Duodenal mucosa (tissue), 2 donors: Measurements from ENCODE around the gene METAP2.
"Not testable (repeated sequence)": the region's sequence is repeated elsewhere in the genome, so short reads cannot be mapped to it uniquely, and the experiment has no call there.

Experiments
- H3K27ac ChIP-seq: one replicate; pipeline ENCODE4 v1.7.0; 2013; ENCODE audit warnings: low read depth, low read length
- H3K27me3 ChIP-seq, 2 donors: one replicate each; pipeline ENCODE4 v1.7.0; 2013; ENCODE audit warnings: low read length in 2 of 2, control low read depth in 1 of 2; ENCODE audit not compliant: insufficient read depth in 2 of 2, control insufficient read depth in 1 of 2
- H3K36me3 ChIP-seq, 2 donors: one replicate each; pipeline ENCODE4 v1.7.0; 2013; ENCODE audit warnings: low read length in 2 of 2, control low read depth in 1 of 2; ENCODE audit not compliant: insufficient read depth in 2 of 2, control insufficient read depth in 1 of 2
- H3K4me1 ChIP-seq, 2 donors: one replicate each; pipeline ENCODE4 v1.7.0; 2013; ENCODE audit warnings: low read length in 2 of 2, control low read depth in 1 of 2; ENCODE audit not compliant: insufficient read depth in 2 of 2, control insufficient read depth in 1 of 2
- H3K4me3 ChIP-seq, 2 donors: one replicate each; pipeline ENCODE4 v1.7.0; 2013; ENCODE audit warnings: low read length in 2 of 2, low read depth in 1 of 2
- H3K9ac ChIP-seq, 2 donors: one replicate each; pipeline ENCODE4 v1.7.0; 2013; ENCODE audit warnings: low read length in 2 of 2, low read depth in 1 of 2
- H3K9me3 ChIP-seq, 2 donors: one replicate each; pipeline ENCODE4 v1.7.0; 2013; ENCODE audit warnings: low read length in 2 of 2, control low read depth in 1 of 2; ENCODE audit not compliant: control insufficient read depth in 1 of 2

METAP2 gene

GRCh38 chr12:95473884-95474659, at the start of gene METAP2:
Gene METAP2 (plus strand): TSS chr12:95474152. CDS start chr12:95474180, 28 bp downstream.
- Histone ChIP-seq H3K9me3 (no peaks in the 10 kb centered on the region), H3K36me3 (peaks cover 5 to 20% of the 10 kb centered on the region in 2 donors), H3K9ac (peak within 1 kb of the TSS; percentile 95 to 98), H3K4me3 (peak within 1 kb of the TSS; percentile 99), H3K27ac (peak within 1 kb of the TSS; percentile 91), H3K4me1 (peaks cover 12 to 13% of the 10 kb centered on the region in 2 donors), H3K27me3 (no peaks in the 10 kb centered on the region)

- no peaks in the 10 kb centered on the region for H3K36me3 ChIP-seq
- H3K9me3 ChIP-seq: no peaks in the 10 kb centered on the region
- H3K4me1 ChIP-seq: no peaks in the 10 kb centered on the region
- no peak overlapping the region for H3K9ac ChIP-seq
- H3K4me3 ChIP-seq: no peak overlapping the region
- H3K27me3 ChIP-seq: peaks cover 0 to 3% of the 10 kb centered on the region in 2 donors
- no peak overlapping the region for H3K27ac ChIP-seq
Measured at GRCh38 chr12:95424271-95424994, 49.5 kb upstream of the METAP2 start.

GRCh38 chr12:95429172-95429510, 44.8 kb upstream of the METAP2 start:
- Histone ChIP-seq H3K4me3 (no peak overlapping the region), H3K27me3 (peaks cover 0 to 3% of the 10 kb centered on the region in 2 donors), H3K27ac (no peak overlapping the region), H3K36me3 (no peaks in the 10 kb centered on the region), H3K9ac (no peak overlapping the region), H3K4me1 (no peaks in the 10 kb centered on the region), H3K9me3 (no peaks in the 10 kb centered on the region)

GRCh38 chr12:95431120-95431519, 42.8 kb upstream of the METAP2 start:
- H3K9ac ChIP-seq: no peak overlapping the region
- H3K4me3 ChIP-seq: no peak overlapping the region
- H3K27ac ChIP-seq: no peak overlapping the region
- H3K4me1 ChIP-seq: no peaks in the 10 kb centered on the region
- peaks cover 0 to 3% of the 10 kb centered on the region in 2 donors for H3K27me3 ChIP-seq
- H3K9me3 ChIP-seq: no peaks in the 10 kb centered on the region
- H3K36me3 ChIP-seq: no peaks in the 10 kb centered on the region

- H3K36me3 ChIP-seq: no peaks in the 10 kb centered on the region
- H3K27ac ChIP-seq: no peak overlapping the region
- H3K9ac ChIP-seq: no peak overlapping the region
- no peaks in the 10 kb centered on the region for H3K4me1 ChIP-seq
- H3K27me3 ChIP-seq: no peaks in the 10 kb centered on the region
- H3K4me3 ChIP-seq: no peak overlapping the region
- no peaks in the 10 kb centered on the region for H3K9me3 ChIP-seq
Measured at GRCh38 chr12:95435355-95435754, 38.6 kb upstream of the METAP2 start.

GRCh38 chr12:95437565-95437964, 36.4 kb upstream of the METAP2 start:
- Histone ChIP-seq H3K4me1 (no peaks in the 10 kb centered on the region), H3K9ac (no peak overlapping the region), H3K9me3 (no peaks in the 10 kb centered on the region), H3K27ac (no peak overlapping the region), H3K36me3 (no peaks in the 10 kb centered on the region), H3K27me3 (no peaks in the 10 kb centered on the region), H3K4me3 (no peak overlapping the region)

- H3K9me3 ChIP-seq: no peaks in the 10 kb centered on the region
- H3K9ac ChIP-seq: no peak overlapping the region
- H3K27me3 ChIP-seq: no peaks in the 10 kb centered on the region
- no peaks in the 10 kb centered on the region for H3K4me1 ChIP-seq
- no peaks in the 10 kb centered on the region for H3K36me3 ChIP-seq
- no peak overlapping the region for H3K27ac ChIP-seq
- H3K4me3 ChIP-seq: no peak overlapping the region
Measured at GRCh38 chr12:95439461-95440230, 34.3 kb upstream of the METAP2 start.

- no peaks in the 10 kb centered on the region for H3K27me3 ChIP-seq
- H3K27ac ChIP-seq: no peak overlapping the region
- no peaks in the 10 kb centered on the region for H3K9me3 ChIP-seq
- H3K9ac ChIP-seq: no peak overlapping the region
- no peak overlapping the region for H3K4me3 ChIP-seq
- no peaks in the 10 kb centered on the region for H3K36me3 ChIP-seq
- no peaks in the 10 kb centered on the region for H3K4me1 ChIP-seq
Measured at GRCh38 chr12:95440401-95440800, 33.6 kb upstream of the METAP2 start.

- Histone ChIP-seq H3K36me3 (no peaks in the 10 kb centered on the region), H3K9ac (no peak overlapping the region)
Measured at GRCh38 chr12:95443459-95443858, 30.5 kb upstream of the METAP2 start.

GRCh38 chr12:95445099-95445498, 28.9 kb upstream of the METAP2 start:
- H3K9ac ChIP-seq, H3K27me3 ChIP-seq, H3K4me3 ChIP-seq, H3K4me1 ChIP-seq, H3K9me3 ChIP-seq, H3K27ac ChIP-seq, H3K36me3 ChIP-seq: not testable (repeated sequence)

More at GRCh38 chr12:95443459-95443858, 30.5 kb upstream of the METAP2 start:
- H3K4me1 ChIP-seq: peaks cover 9 to 10% of the 10 kb centered on the region in 2 donors
- no peak overlapping the region for H3K27ac ChIP-seq
- H3K27me3 ChIP-seq: peaks cover 0 to 5% of the 10 kb centered on the region in 2 donors
- no peaks in the 10 kb centered on the region for H3K9me3 ChIP-seq
- H3K4me3 ChIP-seq: no peak overlapping the region
